Duodenal mucosa (tissue), 2 donors: ENCODE data around the gene TRPM2.

Experiments
- H3K27ac ChIP-seq: one replicate; pipeline ENCODE4 v1.7.0; 2013; ENCODE audit warnings: low read depth, low read length
- H3K27me3 ChIP-seq, 2 donors: one replicate each; pipeline ENCODE4 v1.7.0; 2013; ENCODE audit warnings: low read length in 2 of 2, control low read depth in 1 of 2; ENCODE audit not compliant: insufficient read depth in 2 of 2, control insufficient read depth in 1 of 2
- H3K36me3 ChIP-seq, 2 donors: one replicate each; pipeline ENCODE4 v1.7.0; 2013; ENCODE audit warnings: low read length in 2 of 2, control low read depth in 1 of 2; ENCODE audit not compliant: insufficient read depth in 2 of 2, control insufficient read depth in 1 of 2
- H3K4me1 ChIP-seq, 2 donors: one replicate each; pipeline ENCODE4 v1.7.0; 2013; ENCODE audit warnings: low read length in 2 of 2, control low read depth in 1 of 2; ENCODE audit not compliant: insufficient read depth in 2 of 2, control insufficient read depth in 1 of 2
- H3K4me3 ChIP-seq, 2 donors: one replicate each; pipeline ENCODE4 v1.7.0; 2013; ENCODE audit warnings: low read length in 2 of 2, low read depth in 1 of 2
- H3K9ac ChIP-seq, 2 donors: one replicate each; pipeline ENCODE4 v1.7.0; 2013; ENCODE audit warnings: low read length in 2 of 2, low read depth in 1 of 2
- H3K9me3 ChIP-seq, 2 donors: one replicate each; pipeline ENCODE4 v1.7.0; 2013; ENCODE audit warnings: low read length in 2 of 2, control low read depth in 1 of 2; ENCODE audit not compliant: control insufficient read depth in 1 of 2

TRPM2 gene

GRCh38 chr21:44365251-44365966 lies 12.0 kb downstream of the TRPM2 start:
- Histone ChIP-seq H3K9me3 (no peaks in the 10 kb centered on the region), H3K4me3 (no peak overlapping the region), H3K27ac (no peak overlapping the region), H3K4me1 (no peaks in the 10 kb centered on the region), H3K27me3 (peaks cover 10 to 11% of the 10 kb centered on the region in 2 donors), H3K9ac (no peak overlapping the region), H3K36me3 (no peaks in the 10 kb centered on the region)

- H3K36me3 ChIP-seq, result no peaks in the 10 kb centered on the region
- H3K4me3 ChIP-seq, result no peak overlapping the region
- peaks cover 10 to 14% of the 10 kb centered on the region in 2 donors for H3K27me3 ChIP-seq
- no peak overlapping the region for H3K27ac ChIP-seq
- H3K9me3 ChIP-seq, result no peaks in the 10 kb centered on the region
- H3K9ac ChIP-seq, result no peak overlapping the region
- no peaks in the 10 kb centered on the region for H3K4me1 ChIP-seq
These were observed 12.7 kb downstream of the TRPM2 start for GRCh38 chr21:44365967-44366585.

- Histone ChIP-seq H3K36me3 (no peaks in the 10 kb centered on the region), H3K27me3 (peaks cover 10 to 14% of the 10 kb centered on the region in 2 donors), H3K27ac (no peak overlapping the region), H3K9me3 (no peaks in the 10 kb centered on the region), H3K9ac (no peak overlapping the region), H3K4me1 (no peaks in the 10 kb centered on the region), H3K4me3 (no peak overlapping the region)
These were observed 13.3 kb downstream of the TRPM2 start for GRCh38 chr21:44366586-44367211.

GRCh38 chr21:44368711-44369446 lies 15.5 kb downstream of the TRPM2 start:
- Histone ChIP-seq H3K4me3 (no peak overlapping the region), H3K9ac (no peak overlapping the region), H3K4me1 (no peaks in the 10 kb centered on the region), H3K9me3 (no peaks in the 10 kb centered on the region), H3K36me3 (no peaks in the 10 kb centered on the region), H3K27ac (no peak overlapping the region), H3K27me3 (peaks cover 10 to 14% of the 10 kb centered on the region in 2 donors)

- H3K4me3 ChIP-seq, result no peak overlapping the region
- H3K27ac ChIP-seq, result no peak overlapping the region
- peaks cover 10 to 14% of the 10 kb centered on the region in 2 donors for H3K27me3 ChIP-seq
- no peaks in the 10 kb centered on the region for H3K9me3 ChIP-seq
- no peak overlapping the region for H3K9ac ChIP-seq
- H3K4me1 ChIP-seq, result peaks cover 0 to 8% of the 10 kb centered on the region in 2 donors
- no peaks in the 10 kb centered on the region for H3K36me3 ChIP-seq
These were observed 16.8 kb downstream of the TRPM2 start for GRCh38 chr21:44370027-44370735.

- Histone ChIP-seq H3K9ac (no peak overlapping the region), H3K4me1 (peaks cover 0 to 15% of the 10 kb centered on the region in 2 donors), H3K27ac (no peak overlapping the region), H3K9me3 (no peaks in the 10 kb centered on the region), H3K4me3 (no peak overlapping the region), H3K36me3 (no peaks in the 10 kb centered on the region), H3K27me3 (peaks cover 12 to 14% of the 10 kb centered on the region in 2 donors)
These were observed 17.5 kb downstream of the TRPM2 start for GRCh38 chr21:44370786-44371410.

GRCh38 chr21:44371596-44371995 lies 18.2 kb downstream of the TRPM2 start:
- H3K36me3 ChIP-seq, result no peaks in the 10 kb centered on the region
- H3K4me1 ChIP-seq, result peaks cover 0 to 18% of the 10 kb centered on the region in 2 donors
- H3K27ac ChIP-seq, result no peak overlapping the region
- H3K9ac ChIP-seq, result no peak overlapping the region
- H3K4me3 ChIP-seq, result no peak overlapping the region
- H3K27me3 ChIP-seq, result peaks cover 12 to 14% of the 10 kb centered on the region in 2 donors
- no peaks in the 10 kb centered on the region for H3K9me3 ChIP-seq

GRCh38 chr21:44372616-44373015 lies 19.2 kb downstream of the TRPM2 start:
- H3K4me3 ChIP-seq, result no peak overlapping the region
- H3K27ac ChIP-seq, result no peak overlapping the region
- peaks cover 0 to 3% of the 10 kb centered on the region in 2 donors for H3K36me3 ChIP-seq
- H3K27me3 ChIP-seq, result peaks cover 11 to 14% of the 10 kb centered on the region in 2 donors
- H3K4me1 ChIP-seq, result peaks cover 0 to 18% of the 10 kb centered on the region in 2 donors
- no peaks in the 10 kb centered on the region for H3K9me3 ChIP-seq
- no peak overlapping the region for H3K9ac ChIP-seq

GRCh38 chr21:44374601-44375280 lies 21.3 kb downstream of the TRPM2 start:
- Histone ChIP-seq H3K4me3 (no peak overlapping the region), H3K27me3 (peaks cover 2 to 8% of the 10 kb centered on the region in 2 donors), H3K9ac (no peak overlapping the region), H3K4me1 (peaks cover 0 to 18% of the 10 kb centered on the region in 2 donors), H3K27ac (no peak overlapping the region), H3K36me3 (peaks cover 0 to 3% of the 10 kb centered on the region in 2 donors), H3K9me3 (no peaks in the 10 kb centered on the region)
